GM21390 (cell line): Measurements from ENCODE around the gene ST7.
"Not testable (repeated sequence)": the region's sequence is repeated elsewhere in the genome, so short reads cannot be mapped to it uniquely, and the experiment has no call there.

Experiments
- ATAC-seq: cut with Tn5 transposase; IDR thresholded peaks from one replicate; pipeline ENCODE4 v1.9.1; 2021; ENCODE audit not compliant: unreplicated experiment

The ST7 gene

GRCh38 chr7:116971869-116972268 lies 18.6 kb downstream of the ST7 start:
- ATAC-seq, result no peak

- ATAC-seq, result not testable (repeated sequence)
These were observed 21.7 kb downstream of the ST7 start for GRCh38 chr7:116975024-116975423.

GRCh38 chr7:116977172-116977571 lies 23.9 kb downstream of the ST7 start:
- ATAC-seq, result no peak

GRCh38 chr7:116978006-116978405 lies 24.7 kb downstream of the ST7 start:
- ATAC-seq, result no peak

- ATAC-seq, result no peak
These were observed 26.1 kb downstream of the ST7 start for GRCh38 chr7:116979430-116979829.

GRCh38 chr7:116980354-116980753 lies 27.1 kb downstream of the ST7 start:
- no peak for ATAC-seq

- ATAC-seq, result no peak
These were observed 28.6 kb downstream of the ST7 start for GRCh38 chr7:116981939-116982338.

- no peak for ATAC-seq
These were observed 31.2 kb downstream of the ST7 start for GRCh38 chr7:116984511-116984910.

- ATAC-seq, result no peak
These were observed 31.6 kb downstream of the ST7 start for GRCh38 chr7:116984917-116985316.

- ATAC-seq, result no peak
These were observed 32.3 kb downstream of the ST7 start for GRCh38 chr7:116985575-116985974.

GRCh38 chr7:116986611-116987565 lies 33.6 kb downstream of the ST7 start:
- ATAC-seq, result no peak

GRCh38 chr7:116988363-116988989 lies 35.2 kb downstream of the ST7 start:
- no peak for ATAC-seq

- ATAC-seq, result no peak
These were observed 36.8 kb downstream of the ST7 start for GRCh38 chr7:116990056-116990455.

GRCh38 chr7:116991233-116991632 lies 37.9 kb downstream of the ST7 start:
- no peak for ATAC-seq

GRCh38 chr7:116994611-116995010 lies 41.3 kb downstream of the ST7 start:
- ATAC-seq, result no peak

GRCh38 chr7:116997972-116998371 lies 44.7 kb downstream of the ST7 start:
- no peak for ATAC-seq

- no peak for ATAC-seq
These were observed 45.4 kb downstream of the ST7 start for GRCh38 chr7:116998567-116999175.

- ATAC-seq, result no peak
These were observed 46.0 kb downstream of the ST7 start for GRCh38 chr7:116999311-116999710.

- no peak for ATAC-seq
These were observed 48.0 kb downstream of the ST7 start for GRCh38 chr7:117001283-117001682.

- no peak for ATAC-seq
These were observed 51.6 kb downstream of the ST7 start for GRCh38 chr7:117004899-117005298.

- ATAC-seq, result no peak
These were observed 52.1 kb downstream of the ST7 start for GRCh38 chr7:117005449-117005848.
